Measurements from ENCODE around the gene LAMP1. TPM values are rescaled to one million over a fixed set of nuclear protein-coding genes. Genes with fewer than 3 reads are reported as not detected.
"Not testable (repeated sequence)": the region's sequence is repeated elsewhere in the genome, so short reads cannot be mapped to it uniquely, and the experiment has no call there.

The LAMP1 gene
- total and polyA plus RNA-seq, 4 donors: 98.0 to 154 (median 132) TPM

- H3K27me3 ChIP-seq (ENCODE audit: control insufficient read depth, insufficient read depth, low read length): peaks cover 11% of the 10 kb centered on the region
- 92% methylated on average over 11 of the region's 15 CpGs for WGBS (ENCODE audit: insufficient coverage)
- no peak for DNase-seq (ENCODE audit: low read depth in 4 of 6, low spot score in 6 of 6)
- H3K36me3 ChIP-seq (ENCODE audit: control insufficient read depth, insufficient read depth, low read length): peaks cover 2% of the 10 kb centered on the region
- no peaks in the 10 kb centered on the region for H3K9me3 ChIP-seq (ENCODE audit: control insufficient read depth, insufficient read depth, low read length)
- peaks cover 24% of the 10 kb centered on the region for H3K4me1 ChIP-seq (ENCODE audit: control insufficient read depth, insufficient read depth, low read length)
- H3K4me3 ChIP-seq (ENCODE audit: low read depth, low read length): no peak overlapping the region
- no peak overlapping the region for H3K27ac ChIP-seq (ENCODE audit: low read depth, low read length)
Measured at GRCh38 chr13:113367020-113367560, 70.1 kb downstream of the LAMP1 start.

- Histone ChIP-seq H3K27ac (ENCODE audit: low read depth, low read length) (no peak overlapping the region), H3K36me3 (ENCODE audit: control insufficient read depth, insufficient read depth, low read length) (peaks cover 2% of the 10 kb centered on the region), H3K4me1 (ENCODE audit: control insufficient read depth, insufficient read depth, low read length) (peaks cover 21% of the 10 kb centered on the region), H3K27me3 (ENCODE audit: control insufficient read depth, insufficient read depth, low read length) (peaks cover 8% of the 10 kb centered on the region), H3K9me3 (ENCODE audit: control insufficient read depth, insufficient read depth, low read length) (no peaks in the 10 kb centered on the region), H3K4me3 (ENCODE audit: low read depth, low read length) (no peak overlapping the region)
- 59% methylated on average over 6 of the region's 6 CpGs for WGBS (ENCODE audit: insufficient coverage)
- DNase-seq (ENCODE audit: low read depth in 4 of 6, low spot score in 6 of 6): no peak
Measured at GRCh38 chr13:113367771-113368170, 70.7 kb downstream of the LAMP1 start.

GRCh38 chr13:113368353-113368752 is 71.3 kb downstream of the LAMP1 start:
- H3K9me3 ChIP-seq (ENCODE audit: control insufficient read depth, insufficient read depth, low read length); H3K36me3 ChIP-seq (ENCODE audit: control insufficient read depth, insufficient read depth, low read length); H3K27ac ChIP-seq (ENCODE audit: low read depth, low read length); H3K4me3 ChIP-seq (ENCODE audit: low read depth, low read length); DNase-seq (ENCODE audit: low read depth in 4 of 6, low spot score in 6 of 6); H3K27me3 ChIP-seq (ENCODE audit: control insufficient read depth, insufficient read depth, low read length): not testable (repeated sequence)
- WGBS (ENCODE audit: insufficient coverage): 98% methylated on average over 6 of the region's 6 CpGs
- H3K4me1 ChIP-seq (ENCODE audit: control insufficient read depth, insufficient read depth, low read length): peaks cover 16% of the 10 kb centered on the region

DNA sequence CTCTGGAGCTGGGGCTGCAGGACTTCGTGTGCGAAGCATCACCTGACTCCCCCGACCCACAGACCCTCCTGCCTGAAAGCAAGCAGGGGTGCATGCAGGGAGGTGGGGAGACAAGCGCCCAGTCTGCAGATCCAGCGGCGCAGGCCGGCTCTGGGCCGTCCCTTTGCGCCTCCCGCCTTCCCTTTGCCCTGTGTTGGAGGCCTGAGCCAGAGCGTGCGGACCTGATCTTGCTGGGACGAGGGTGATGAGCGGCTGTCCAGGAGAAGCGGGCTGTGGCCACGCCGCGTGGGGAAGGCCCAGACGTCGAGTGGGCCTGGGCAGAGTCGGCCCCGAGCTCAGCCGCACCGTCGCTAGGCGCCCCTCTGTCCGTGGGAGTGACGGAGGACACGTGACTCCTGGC is 72.2 kb downstream of the LAMP1 start:
- H3K36me3 ChIP-seq (ENCODE audit: control insufficient read depth, insufficient read depth, low read length): peaks cover 2% of the 10 kb centered on the region
- H3K4me3 ChIP-seq (ENCODE audit: low read depth, low read length): no peak overlapping the region
- peaks cover 12% of the 10 kb centered on the region for H3K4me1 ChIP-seq (ENCODE audit: control insufficient read depth, insufficient read depth, low read length)
- H3K27ac ChIP-seq (ENCODE audit: low read depth, low read length): no peak overlapping the region
- 89% methylated on average over 28 of the region's 29 CpGs for WGBS (ENCODE audit: insufficient coverage)
- no peaks in the 10 kb centered on the region for H3K9me3 ChIP-seq (ENCODE audit: control insufficient read depth, insufficient read depth, low read length)
- no peaks in the 10 kb centered on the region for H3K27me3 ChIP-seq (ENCODE audit: control insufficient read depth, insufficient read depth, low read length)
- no peak for DNase-seq (ENCODE audit: low read depth in 4 of 6, low spot score in 6 of 6)

- peaks cover 2% of the 10 kb centered on the region for H3K36me3 ChIP-seq (ENCODE audit: control insufficient read depth, insufficient read depth, low read length)
- 96% methylated on average over 9 of the region's 10 CpGs for WGBS (ENCODE audit: insufficient coverage)
- no peaks in the 10 kb centered on the region for H3K9me3 ChIP-seq (ENCODE audit: control insufficient read depth, insufficient read depth, low read length)
- H3K4me3 ChIP-seq (ENCODE audit: low read depth, low read length): no peak overlapping the region
- DNase-seq (ENCODE audit: low read depth in 4 of 6, low spot score in 6 of 6): no peak
- peaks cover 6% of the 10 kb centered on the region for H3K4me1 ChIP-seq (ENCODE audit: control insufficient read depth, insufficient read depth, low read length)
- no peak overlapping the region for H3K27ac ChIP-seq (ENCODE audit: low read depth, low read length)
- H3K27me3 ChIP-seq (ENCODE audit: control insufficient read depth, insufficient read depth, low read length): no peaks in the 10 kb centered on the region
Measured at GRCh38 chr13:113369881-113370280, 72.8 kb downstream of the LAMP1 start.

DNA sequence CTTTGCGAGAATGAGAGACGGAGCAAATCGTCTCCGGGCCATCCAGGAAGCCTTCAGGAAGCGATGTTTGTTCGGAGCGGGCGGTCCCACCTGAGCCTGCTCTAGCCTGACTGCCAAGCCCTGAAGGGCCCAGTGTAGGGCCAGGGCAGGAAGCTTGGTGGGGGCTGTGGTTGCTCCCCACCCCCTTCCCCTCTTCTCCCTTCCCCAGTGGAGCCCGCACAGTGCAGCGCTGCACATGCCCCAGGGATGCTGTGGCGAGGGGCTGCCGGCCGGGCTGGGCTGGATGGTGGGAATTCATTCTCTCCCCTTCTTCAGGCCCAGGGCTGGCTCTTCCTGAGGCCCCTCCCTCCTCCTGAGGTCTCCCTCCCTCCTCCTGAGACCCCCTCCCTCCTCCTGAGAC is 74.0 kb downstream of the LAMP1 start:
- Histone ChIP-seq H3K9me3 (ENCODE audit: control insufficient read depth, insufficient read depth, low read length) (no peaks in the 10 kb centered on the region), H3K36me3 (ENCODE audit: control insufficient read depth, insufficient read depth, low read length) (no peaks in the 10 kb centered on the region), H3K27ac (ENCODE audit: low read depth, low read length) (no peak overlapping the region), H3K4me3 (ENCODE audit: low read depth, low read length) (no peak overlapping the region), H3K4me1 (ENCODE audit: control insufficient read depth, insufficient read depth, low read length) (no peaks in the 10 kb centered on the region), H3K27me3 (ENCODE audit: control insufficient read depth, insufficient read depth, low read length) (no peaks in the 10 kb centered on the region)
- no peak for DNase-seq (ENCODE audit: low read depth in 4 of 6, low spot score in 6 of 6)
- WGBS (ENCODE audit: insufficient coverage): 89% methylated on average over 11 of the region's 13 CpGs

DNA sequence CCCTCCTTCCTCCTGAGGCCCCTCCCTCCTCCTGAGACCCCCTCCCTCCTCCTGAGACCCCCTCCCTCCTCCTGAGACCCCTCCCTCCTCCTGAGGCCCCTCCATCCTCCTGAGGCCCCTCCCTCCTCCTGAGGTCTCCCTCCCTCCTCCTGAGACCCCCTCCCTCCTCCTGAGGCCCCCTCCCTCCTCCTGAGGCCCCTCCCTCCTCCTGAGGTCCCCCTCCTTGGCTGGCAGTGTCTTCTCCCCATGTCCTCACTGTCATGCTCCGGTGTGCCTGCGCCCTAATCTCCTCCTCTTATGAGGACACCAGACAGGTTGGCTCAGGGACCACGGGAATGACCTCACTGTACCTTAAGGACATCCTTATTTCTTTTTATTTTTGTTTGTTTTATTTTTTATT is 74.7 kb downstream of the LAMP1 start:
- H3K27ac ChIP-seq (ENCODE audit: low read depth, low read length); H3K9me3 ChIP-seq (ENCODE audit: control insufficient read depth, insufficient read depth, low read length); H3K27me3 ChIP-seq (ENCODE audit: control insufficient read depth, insufficient read depth, low read length); H3K36me3 ChIP-seq (ENCODE audit: control insufficient read depth, insufficient read depth, low read length); DNase-seq (ENCODE audit: low read depth in 4 of 6, low spot score in 6 of 6); H3K4me3 ChIP-seq (ENCODE audit: low read depth, low read length); H3K4me1 ChIP-seq (ENCODE audit: control insufficient read depth, insufficient read depth, low read length): not testable (repeated sequence)
- WGBS (ENCODE audit: insufficient coverage): 100% methylated on average over 2 of the region's 3 CpGs

Small RNAs within 50 kb of the gene (small RNA-seq; reads per million reads assigned to genes)
- not detected for gene MIR8075 (ENCODE audit: low replicate concordance)

Other genes starting within 250 kb of the LAMP1 start
- 1 to 10 TPM in 1 of 2 donors, under 1 TPM in 1; 0.40 to 2.0 TPM for gene F7, start 191.4 kb upstream of the LAMP1 start, total RNA-seq
- gene F7, start 191.4 kb upstream of the LAMP1 start, polyA plus RNA-seq (ENCODE audit: insufficient read length in 2 of 2): 1 to 10 TPM; 2.8 to 3.3 TPM
- gene F10, start 174.4 kb upstream of the LAMP1 start, total RNA-seq: 10 to 100 TPM in 1 of 2 donors, 1 to 10 TPM in 1; 4.9 to 19.9 TPM
- 1 to 10 TPM; 3.2 to 6.0 TPM for gene F10, start 174.4 kb upstream of the LAMP1 start, polyA plus RNA-seq (ENCODE audit: insufficient read length in 2 of 2)
- not detected for gene PROZ, start 138.6 kb upstream of the LAMP1 start, total RNA-seq
- gene PROZ, start 138.6 kb upstream of the LAMP1 start, polyA plus RNA-seq (ENCODE audit: insufficient read length in 2 of 2): under 1 TPM; 0.17 to 0.39 TPM
- gene PCID2, start 88.6 kb upstream of the LAMP1 start, total RNA-seq: 10 to 100 TPM; 47.7 to 51.5 TPM
- 10 to 100 TPM; 32.4 to 43.2 TPM for gene PCID2, start 88.6 kb upstream of the LAMP1 start, polyA plus RNA-seq (ENCODE audit: insufficient read length in 2 of 2)
- gene CUL4A, start 87.6 kb upstream of the LAMP1 start, total RNA-seq: 10 to 100 TPM; 59.3 to 64.5 TPM
- gene CUL4A, start 87.6 kb upstream of the LAMP1 start, polyA plus RNA-seq (ENCODE audit: insufficient read length in 2 of 2): 10 to 100 TPM; 45.3 to 51.2 TPM
- 1 to 10 TPM; 2.1 to 5.0 TPM for gene GRTP1, start 66.9 kb downstream of the LAMP1 start, total RNA-seq
- gene GRTP1, start 66.9 kb downstream of the LAMP1 start, polyA plus RNA-seq (ENCODE audit: insufficient read length in 2 of 2): 1 to 10 TPM; 6.8 to 6.9 TPM
- gene ADPRHL1, start 156.2 kb downstream of the LAMP1 start, total RNA-seq: 1 to 10 TPM; 3.1 to 3.6 TPM
- gene ADPRHL1, start 156.2 kb downstream of the LAMP1 start, polyA plus RNA-seq (ENCODE audit: insufficient read length in 2 of 2): 1 to 10 TPM; 5.1 to 7.2 TPM
- gene DCUN1D2, start 193.5 kb downstream of the LAMP1 start, total RNA-seq: 10 to 100 TPM; 25.8 to 34.2 TPM
- gene DCUN1D2, start 193.5 kb downstream of the LAMP1 start, polyA plus RNA-seq (ENCODE audit: insufficient read length in 2 of 2): 10 to 100 TPM; 32.0 to 41.3 TPM